ENCODE measurements around the gene MAPKAPK2. TPM values are rescaled to one million over a fixed set of nuclear protein-coding genes. Genes with fewer than 3 reads are reported as not detected.

MAPKAPK2 gene
- total and polyA plus RNA-seq, 7 donors, result 32.1 to 61.4 (median 39.3) TPM

- Histone ChIP-seq H3K27ac (peak overlapping the region in 1 of 4 donors; percentile 73), H3K9me3 (no peaks in the 10 kb centered on the region), H3K36me3 (peaks cover 12 to 15% (median 13%) of the 10 kb centered on the region in 4 donors), H3K4me1 (peaks cover 0 to 84% (median 72%) of the 10 kb centered on the region in 4 donors), H3K4me3 (no peak overlapping the region), H3K27me3 (no peaks in the 10 kb centered on the region)
- DNase-seq, result peak; percentile 63
- 75 to 76% methylated on average over 9 of the region's 9 CpGs for WGBS, 2 donors
- TF ChIP-seq CTCF (IDR thresholded peaks at IDR 0.05), result peak in 1 of 4 experiments; percentile 42
- no peak for TF ChIP-seq EP300 (IDR thresholded peaks at IDR 0.05)
- TF ChIP-seq POLR2A (IDR thresholded peaks at IDR 0.05), result no peak
- intact Hi-C loops (cut with DNase I), result loop anchor here (5.0 kb wide), 1 partner anchor 187 kb away; no protein-coding TSS in a partner anchor
These were observed 40.6 kb downstream of the MAPKAPK2 start for GRCh38 chr1:206725109-206725963.

GRCh38 chr1:206727981-206728696, 43.4 kb downstream of the MAPKAPK2 start:
- H3K9me3 ChIP-seq, result no peaks in the 10 kb centered on the region
- intact Hi-C loops (cut with DNase I), result loop anchor here (5.0 kb wide), 1 partner anchor 184 kb away; no protein-coding TSS in a partner anchor
- H3K4me1 ChIP-seq, result peaks cover 0 to 62% (median 56%) of the 10 kb centered on the region in 4 donors
- no peak for DNase-seq
- TF ChIP-seq POLR2A (IDR thresholded peaks at IDR 0.05) (no peak), CTCF (IDR thresholded peaks at IDR 0.05) (no peak), EP300 (IDR thresholded peaks at IDR 0.05) (no peak), POLR2AphosphoS5 (IDR thresholded peaks at IDR 0.05) (no peak)
- no peak overlapping the region for H3K27ac ChIP-seq
- no peaks in the 10 kb centered on the region for H3K27me3 ChIP-seq
- 77 to 93% methylated on average over 8 of the region's 8 CpGs for WGBS, 2 donors
- no peak overlapping the region for H3K4me3 ChIP-seq
- peaks cover 39 to 43% (median 42%) of the 10 kb centered on the region in 4 donors for H3K36me3 ChIP-seq

- no peak for DNase-seq
- peaks cover 0 to 57% (median 51%) of the 10 kb centered on the region in 4 donors for H3K4me1 ChIP-seq
- no peak overlapping the region for H3K27ac ChIP-seq
- H3K9me3 ChIP-seq, result no peaks in the 10 kb centered on the region
- peaks cover 39 to 48% (median 45%) of the 10 kb centered on the region in 4 donors for H3K36me3 ChIP-seq
- 74 to 90% methylated on average over 9 of the region's 9 CpGs for WGBS, 2 donors
- no peak overlapping the region for H3K4me3 ChIP-seq
- TF ChIP-seq EP300 (IDR thresholded peaks at IDR 0.05) (no peak), POLR2AphosphoS5 (IDR thresholded peaks at IDR 0.05) (no peak), CTCF (IDR thresholded peaks at IDR 0.05) (no peak), POLR2A (IDR thresholded peaks at IDR 0.05) (no peak)
- no peaks in the 10 kb centered on the region for H3K27me3 ChIP-seq
- intact Hi-C loops (cut with DNase I), result loop anchor here (5.0 kb wide), 1 partner anchor 184 kb away; no protein-coding TSS in a partner anchor
These were observed 43.9 kb downstream of the MAPKAPK2 start for GRCh38 chr1:206728697-206728987.

GRCh38 chr1:206729050-206729449, 44.3 kb downstream of the MAPKAPK2 start:
- no peak overlapping the region for H3K4me3 ChIP-seq
- intact Hi-C loops (cut with DNase I), result loop anchor here (5.0 kb wide), 1 partner anchor 183 kb away; no protein-coding TSS in a partner anchor
- peaks cover 39 to 52% (median 49%) of the 10 kb centered on the region in 4 donors for H3K36me3 ChIP-seq
- no peaks in the 10 kb centered on the region for H3K27me3 ChIP-seq
- no peak overlapping the region for H3K27ac ChIP-seq
- no peak for DNase-seq
- H3K4me1 ChIP-seq, result peaks cover 0 to 53% (median 46%) of the 10 kb centered on the region in 4 donors
- 97 to 98% methylated on average over 6 of the region's 6 CpGs for WGBS, 2 donors
- H3K9me3 ChIP-seq, result no peaks in the 10 kb centered on the region
- TF ChIP-seq POLR2A (IDR thresholded peaks at IDR 0.05) (no peak), CTCF (IDR thresholded peaks at IDR 0.05) (no peak), EP300 (IDR thresholded peaks at IDR 0.05) (no peak), POLR2AphosphoS5 (IDR thresholded peaks at IDR 0.05) (no peak)

Measured in sigmoid colon (tissue), 7 donors.